HCT116 (cell line): ENCODE results near the gene NFKBIA.

ENCODE experiments used
- ATF3 ChIP-seq: IDR thresholded peaks from 2 replicates; pipeline ENCODE4 v1.6.1; 2012
- CTCF ChIP-seq, 3 experiments: fragments of 200-600 bp in 1 of 3; sonication (generic) in 1 of 3; IDR thresholded peaks in 2 of 3; conservative IDR thresholded peaks in 1 of 3; 2 replicates each; pipeline ENCODE4 v1.5.1; 2012 to 2017; ENCODE audit warnings: low read depth in 2 of 3, low read length in 2 of 3, antibody characterized with exemption in 1 of 3, borderline replicate concordance in 1 of 3, control low read depth in 1 of 3, mild to moderate bottlenecking in 1 of 3, mixed read lengths in 1 of 3, mixed run types in 1 of 3, moderate library complexity in 1 of 3; ENCODE audit not compliant: insufficient read depth in 1 of 3
- EGR1 ChIP-seq: IDR thresholded peaks from 2 replicates; pipeline ENCODE4 v1.6.1; 2012; ENCODE audit warnings: low read depth
- EZH2 ChIP-seq: fragments of 200-600 bp; sonication (generic); IDR thresholded peaks from 2 replicates; pipeline ENCODE4 v1.6.1; 2017; ENCODE audit warnings: antibody characterized with exemption, mixed run types
- EZH2phosphoT487 ChIP-seq: fragments of 200-600 bp; IDR thresholded peaks from 2 replicates; pipeline ENCODE4 v1.6.1; 2018; ENCODE audit warnings: antibody characterized with exemption, borderline replicate concordance
- JUND ChIP-seq: IDR thresholded peaks from 2 replicates; pipeline ENCODE4 v1.6.1; 2012
- MAX ChIP-seq: IDR thresholded peaks from 2 replicates; pipeline ENCODE4 v1.6.1; 2012
- POLR2A ChIP-seq: IDR thresholded peaks from 2 replicates; pipeline ENCODE4 v1.7.0; 2011; ENCODE audit warnings: borderline replicate concordance; ENCODE audit not compliant: insufficient read depth, insufficient read length; ENCODE audit errors: extremely low read depth
- POLR2AphosphoS5 ChIP-seq: IDR thresholded peaks from 2 replicates; pipeline ENCODE4 v1.6.1; 2011; ENCODE audit warnings: mild to moderate bottlenecking, low read depth, low read length, moderate library complexity
- RAD21 ChIP-seq: IDR thresholded peaks from 2 replicates; pipeline ENCODE4 v1.6.1; 2012; ENCODE audit warnings: low read depth, mild to moderate bottlenecking
- REST ChIP-seq: IDR thresholded peaks from 2 replicates; pipeline ENCODE4 v1.6.1; 2012; ENCODE audit warnings: low read depth
- SIN3A ChIP-seq: IDR thresholded peaks from 2 replicates; pipeline ENCODE4 v1.6.1; 2012; ENCODE audit warnings: low read depth
- TCF7L2 ChIP-seq: IDR thresholded peaks from 2 replicates; pipeline ENCODE4 v1.7.0; 2011; ENCODE audit warnings: borderline replicate concordance, inconsistent platforms; ENCODE audit not compliant: insufficient read depth, insufficient read length; ENCODE audit errors: extremely low read depth
- ZNF274 ChIP-seq: fragments of 200-500 bp; sonication (Bioruptor generic); IDR thresholded peaks from 2 replicates; pipeline ENCODE4 v1.6.1; 2014; ENCODE audit warnings: mild to moderate bottlenecking, low read depth, low read length, inconsistent platforms

GRCh38 chr14:35402323-35403113 lies 2.0 kb downstream of the NFKBIA start:
- no peak for TF ChIP-seq EZH2
- no peak for TF ChIP-seq CTCF (IDR thresholded peaks at IDR 0.05 in 2 of 3, conservative IDR thresholded peaks at IDR 0.05 in 1 of 3; ENCODE audit: borderline replicate concordance in 1 of 3, insufficient read depth in 1 of 3, low read depth in 2 of 3, low read length in 2 of 3)
- TF ChIP-seq POLR2AphosphoS5: no peak
- TF ChIP-seq ZNF274: no peak
- no peak for TF ChIP-seq SIN3A
- TF ChIP-seq TCF7L2: no peak
- TF ChIP-seq REST: no peak
- TF ChIP-seq RAD21: no peak
- no peak for TF ChIP-seq ATF3
- no peak for TF ChIP-seq MAX
- no peak for TF ChIP-seq JUND
- no peak for TF ChIP-seq POLR2A
- TF ChIP-seq EGR1: no peak
- TF ChIP-seq EZH2phosphoT487: no peak
